Nephron (organoid): ENCODE results near the gene POU6F2.

ENCODE experiments used
- H3K27ac Mint-ChIP-seq, 3 experiments: 2 replicates each; pipeline ENCODE4 v1.8.0; 2020; ENCODE audit warnings: mixed read lengths in 3 of 3, mild to moderate bottlenecking in 2 of 3, moderate library complexity in 1 of 3
- H3K27me3 Mint-ChIP-seq: 2 replicates; pipeline ENCODE4 v1.8.0; 2021; ENCODE audit warnings: low read depth, mild to moderate bottlenecking, moderate library complexity, mixed read lengths
- H3K36me3 Mint-ChIP-seq: 2 replicates; pipeline ENCODE4 v1.8.0; 2020; ENCODE audit warnings: low read depth, mixed read lengths
- H3K4me1 Mint-ChIP-seq: 2 replicates; pipeline ENCODE4 v1.8.0; 2020; ENCODE audit warnings: mixed read lengths
- H3K4me3 Mint-ChIP-seq, 3 experiments: 2 replicates each; pipeline ENCODE4 v1.8.0; 2020; ENCODE audit warnings: mild to moderate bottlenecking in 3 of 3, mixed read lengths in 3 of 3, moderate library complexity in 2 of 3
- H3K9me3 Mint-ChIP-seq: 2 replicates; pipeline ENCODE4 v1.8.0; 2020; ENCODE audit warnings: mixed read lengths
- TF ChIP-seq, protein P1 (sequence below), 3 experiments: fragments of 200-600 bp; sonication (generic); IDR thresholded peaks; one replicate each; pipeline ENCODE4 v1.5.0; 2021; ENCODE audit warnings: antibody characterized with exemption in 3 of 3; ENCODE audit not compliant: unreplicated experiment in 3 of 3

Gene POU6F2

DNA sequence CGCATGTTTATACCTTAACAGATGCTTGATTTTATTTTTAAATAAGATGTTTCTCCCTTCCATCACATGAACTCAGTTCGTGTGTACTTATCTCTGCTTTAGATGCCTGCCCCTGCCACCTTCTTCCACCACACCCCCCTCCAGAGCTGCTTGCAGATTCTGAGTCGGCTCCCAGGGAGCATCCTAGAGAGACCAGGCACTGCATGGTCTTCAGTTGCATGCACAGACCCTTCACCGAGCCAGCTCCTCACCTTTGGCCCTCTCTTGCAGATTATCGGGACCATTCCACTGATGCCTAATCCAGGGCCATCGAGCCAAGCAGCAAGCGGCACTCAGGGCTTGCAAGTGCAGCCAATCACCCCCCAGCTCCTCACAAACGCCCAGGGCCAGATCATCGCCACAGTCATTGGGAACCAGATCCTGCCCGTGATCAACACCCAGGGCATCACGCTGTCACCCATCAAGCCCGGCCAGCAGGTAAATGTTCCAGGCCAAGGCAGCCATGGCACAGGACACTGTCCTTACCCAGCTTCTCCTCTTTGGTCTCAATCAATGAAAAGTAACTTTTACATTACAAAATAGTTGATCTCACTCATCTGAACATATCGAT lies 455.2 kb downstream of the POU6F2 start:
- H3K27ac Mint-ChIP-seq = no peak overlapping the region
- H3K9me3 Mint-ChIP-seq = peaks cover 5% of the 10 kb centered on the region
- H3K4me3 Mint-ChIP-seq = no peak overlapping the region
- H3K4me1 Mint-ChIP-seq = peaks cover 18% of the 10 kb centered on the region
- TF ChIP-seq, protein P1, sequence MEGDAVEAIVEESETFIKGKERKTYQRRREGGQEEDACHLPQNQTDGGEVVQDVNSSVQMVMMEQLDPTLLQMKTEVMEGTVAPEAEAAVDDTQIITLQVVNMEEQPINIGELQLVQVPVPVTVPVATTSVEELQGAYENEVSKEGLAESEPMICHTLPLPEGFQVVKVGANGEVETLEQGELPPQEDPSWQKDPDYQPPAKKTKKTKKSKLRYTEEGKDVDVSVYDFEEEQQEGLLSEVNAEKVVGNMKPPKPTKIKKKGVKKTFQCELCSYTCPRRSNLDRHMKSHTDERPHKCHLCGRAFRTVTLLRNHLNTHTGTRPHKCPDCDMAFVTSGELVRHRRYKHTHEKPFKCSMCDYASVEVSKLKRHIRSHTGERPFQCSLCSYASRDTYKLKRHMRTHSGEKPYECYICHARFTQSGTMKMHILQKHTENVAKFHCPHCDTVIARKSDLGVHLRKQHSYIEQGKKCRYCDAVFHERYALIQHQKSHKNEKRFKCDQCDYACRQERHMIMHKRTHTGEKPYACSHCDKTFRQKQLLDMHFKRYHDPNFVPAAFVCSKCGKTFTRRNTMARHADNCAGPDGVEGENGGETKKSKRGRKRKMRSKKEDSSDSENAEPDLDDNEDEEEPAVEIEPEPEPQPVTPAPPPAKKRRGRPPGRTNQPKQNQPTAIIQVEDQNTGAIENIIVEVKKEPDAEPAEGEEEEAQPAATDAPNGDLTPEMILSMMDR (IDR thresholded peaks at IDR 0.05; ENCODE audit: unreplicated experiment in 3 of 3) = no peak
- peaks cover 13% of the 10 kb centered on the region for H3K27me3 Mint-ChIP-seq
- peaks cover 5% of the 10 kb centered on the region for H3K36me3 Mint-ChIP-seq

DNA sequence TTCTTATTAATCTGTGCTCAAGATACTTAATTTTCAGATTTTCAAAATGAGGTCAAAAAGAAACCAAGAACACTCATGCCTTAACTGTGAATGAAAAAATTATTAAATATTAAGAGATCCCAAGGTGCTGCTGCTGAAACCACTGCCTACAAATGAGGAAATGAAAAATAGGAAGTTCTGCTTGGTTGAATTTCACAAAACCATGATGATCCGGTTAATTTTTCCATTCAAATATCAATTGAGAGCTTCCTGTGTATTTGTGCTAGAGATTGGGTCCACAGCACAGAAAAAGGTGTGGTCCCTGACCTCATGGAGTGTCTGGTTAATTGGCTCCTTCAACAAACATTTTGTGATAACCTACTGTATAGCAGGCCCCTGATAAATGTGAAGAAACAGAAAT lies 455.8 kb downstream of the POU6F2 start:
- Mint-ChIP-seq H3K36me3 (peaks cover 5% of the 10 kb centered on the region), H3K9me3 (peaks cover 5% of the 10 kb centered on the region)
- TF ChIP-seq, protein P1 (IDR thresholded peaks at IDR 0.05; ENCODE audit: unreplicated experiment in 3 of 3) = no peak

DNA sequence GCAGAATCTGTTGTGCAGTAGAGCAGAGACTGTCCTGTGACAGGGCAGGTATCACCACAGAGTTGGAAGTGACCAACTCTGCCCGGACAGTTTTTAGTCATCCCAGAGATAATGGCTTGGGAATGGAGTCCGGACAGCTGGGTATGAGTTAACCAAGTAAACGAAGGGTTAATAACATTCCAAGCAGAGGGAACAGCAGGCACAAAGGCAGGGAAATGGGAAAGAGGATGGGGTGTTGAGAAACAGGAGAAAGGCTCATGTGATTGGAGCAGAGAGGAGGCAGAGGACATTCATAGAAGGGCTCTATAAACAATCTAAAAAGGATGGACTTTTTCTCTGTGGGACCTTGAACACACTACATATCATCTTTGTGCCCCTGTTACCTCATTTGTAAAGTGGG lies 456.3 kb downstream of the POU6F2 start:
- H3K36me3 Mint-ChIP-seq = peaks cover 5% of the 10 kb centered on the region
- H3K27ac Mint-ChIP-seq = no peak overlapping the region
- peaks cover 12% of the 10 kb centered on the region for H3K27me3 Mint-ChIP-seq
- H3K4me1 Mint-ChIP-seq = peaks cover 18% of the 10 kb centered on the region
- H3K9me3 Mint-ChIP-seq = peaks cover 5% of the 10 kb centered on the region
- no peak overlapping the region for H3K4me3 Mint-ChIP-seq
- TF ChIP-seq, protein P1 (IDR thresholded peaks at IDR 0.05; ENCODE audit: unreplicated experiment in 3 of 3) = no peak

More for the DNA sequence above, 455.8 kb downstream of the POU6F2 start:
- Mint-ChIP-seq H3K4me1 (peaks cover 18% of the 10 kb centered on the region), H3K4me3 (no peak overlapping the region), H3K27me3 (peaks cover 13% of the 10 kb centered on the region), H3K27ac (no peak overlapping the region)

DNA sequence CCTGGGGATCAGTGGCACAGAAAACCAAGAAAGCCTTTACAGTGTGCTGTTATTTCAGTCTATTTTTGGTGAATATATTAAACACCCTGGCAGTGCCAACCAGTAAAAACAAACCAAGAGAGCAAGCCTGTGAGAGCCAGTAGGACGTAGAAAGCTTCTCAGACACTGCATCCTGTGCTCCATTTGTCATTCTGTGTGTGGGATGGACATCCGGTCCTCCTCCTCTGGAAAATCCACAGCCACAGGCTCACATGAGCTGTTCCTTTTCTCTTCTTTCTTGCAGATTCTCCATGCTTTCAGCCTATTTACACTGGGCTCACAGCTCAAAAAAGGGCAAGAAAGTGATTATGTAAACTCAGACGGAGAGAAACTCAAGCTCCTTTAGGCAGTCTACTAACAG lies 468.8 kb downstream of the POU6F2 start:
- Mint-ChIP-seq H3K4me3 (no peak overlapping the region), H3K36me3 (no peaks in the 10 kb centered on the region), H3K27ac (peak overlapping the region; percentile 72 to 83 (median 82)), H3K9me3 (no peaks in the 10 kb centered on the region), H3K4me1 (peaks cover 10% of the 10 kb centered on the region), H3K27me3 (no peaks in the 10 kb centered on the region)
- TF ChIP-seq, protein P1 (IDR thresholded peaks at IDR 0.05; ENCODE audit: unreplicated experiment in 3 of 3) = no peak

DNA sequence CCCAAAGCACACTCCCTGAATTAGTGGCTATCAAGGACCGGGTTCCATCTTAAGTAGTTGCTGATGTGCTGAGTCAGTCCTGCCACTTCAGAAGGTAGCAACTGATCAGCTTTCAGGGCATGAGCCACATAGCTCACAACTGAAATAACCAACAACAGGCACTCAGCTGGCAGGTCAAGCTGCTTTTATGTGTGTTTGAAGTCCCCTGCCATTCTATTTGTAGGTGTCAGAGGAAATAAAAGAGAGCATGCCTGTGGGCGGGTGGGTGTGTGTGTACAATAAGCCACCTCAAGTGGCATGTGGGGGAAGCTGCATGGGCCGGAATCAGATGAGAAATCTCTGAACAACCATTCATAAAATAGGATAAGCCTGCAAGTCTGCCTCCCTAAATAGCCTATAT lies 474.2 kb downstream of the POU6F2 start:
- H3K4me3 Mint-ChIP-seq = peak overlapping the region in 1 of 3 experiments; percentile 37
- peaks cover 12% of the 10 kb centered on the region for H3K4me1 Mint-ChIP-seq
- TF ChIP-seq, protein P1 (IDR thresholded peaks at IDR 0.05; ENCODE audit: unreplicated experiment in 3 of 3) = no peak
- no peaks in the 10 kb centered on the region for H3K27me3 Mint-ChIP-seq
- no peaks in the 10 kb centered on the region for H3K36me3 Mint-ChIP-seq
- H3K27ac Mint-ChIP-seq = no peak overlapping the region
- H3K9me3 Mint-ChIP-seq = no peaks in the 10 kb centered on the region

DNA sequence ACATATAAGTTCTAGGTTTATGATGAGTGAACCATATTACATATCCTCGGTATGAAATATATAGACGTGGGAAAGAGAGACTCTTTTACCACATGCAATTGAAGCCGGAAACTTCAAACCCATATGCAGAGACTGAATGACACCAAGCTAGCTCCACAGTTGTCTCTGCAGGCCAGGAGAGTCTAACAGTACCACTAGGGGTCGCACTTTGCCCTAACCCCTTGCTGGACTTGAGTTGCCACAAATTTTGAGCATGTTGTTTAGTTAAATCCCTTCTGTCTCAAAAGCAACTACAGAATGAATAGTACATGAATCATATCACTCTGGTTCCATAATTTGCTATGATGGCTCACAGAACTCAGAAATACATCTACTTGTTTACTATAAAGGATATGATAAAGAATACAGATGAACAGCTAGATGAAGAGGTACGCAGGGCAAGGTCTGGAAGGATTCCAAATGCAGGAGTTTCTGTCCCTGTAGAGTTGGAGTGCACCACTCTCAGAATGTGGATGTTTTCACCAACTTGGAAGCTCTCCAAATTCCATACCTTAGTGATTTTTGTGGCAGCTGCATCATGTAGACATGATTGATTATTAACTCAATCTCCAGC lies 476.1 kb downstream of the POU6F2 start:
- TF ChIP-seq, protein P1 (IDR thresholded peaks at IDR 0.05; ENCODE audit: unreplicated experiment in 3 of 3) = peak; percentile 42 to 47 (median 46)
- H3K9me3 Mint-ChIP-seq = no peaks in the 10 kb centered on the region
- no peak overlapping the region for H3K4me3 Mint-ChIP-seq
- peaks cover 15% of the 10 kb centered on the region for H3K4me1 Mint-ChIP-seq
- H3K27ac Mint-ChIP-seq = no peak overlapping the region
- no peaks in the 10 kb centered on the region for H3K36me3 Mint-ChIP-seq
- no peaks in the 10 kb centered on the region for H3K27me3 Mint-ChIP-seq
